Aorta (tissue), 5 donors: Measurements from ENCODE around the gene CHID1. TPM values are rescaled to one million over a fixed set of nuclear protein-coding genes. Genes with fewer than 3 reads are reported as not detected.

Experiments
- ATAC-seq: fragments of 200-7000 bp; cut with Tn5 transposase; one replicate; pipeline ENCODE4 v1.9.1; 2022; ENCODE audit warnings: moderate library complexity; ENCODE audit not compliant: low FRiP score
- DNase-seq, 2 donors: peaks; one replicate each; pipeline ENCODE4 v3.0.0-alpha.2; 2020
- H3K27ac ChIP-seq, 2 donors: one replicate each; pipeline ENCODE4 v1.5.1; 2013; ENCODE audit warnings: low read length in 2 of 2, mild to moderate bottlenecking in 2 of 2, moderate library complexity in 2 of 2, control low read depth in 1 of 2, inconsistent platforms in 1 of 2, low read depth in 1 of 2
- H3K27me3 ChIP-seq, 2 donors: one replicate each; pipeline ENCODE4 v1.6.1; 2013; ENCODE audit warnings: control low read depth in 1 of 2, low read length in 1 of 2, mild to moderate bottlenecking in 1 of 2, moderate library complexity in 1 of 2; ENCODE audit not compliant: insufficient read depth in 2 of 2, control insufficient read depth in 1 of 2
- H3K36me3 ChIP-seq, 2 donors: one replicate each; pipeline ENCODE4 v1.6.1; 2013; ENCODE audit warnings: control low read depth in 1 of 2, low read length in 1 of 2, mild to moderate bottlenecking in 1 of 2; ENCODE audit not compliant: insufficient read depth in 2 of 2, control insufficient read depth in 1 of 2
- H3K4me1 ChIP-seq, 2 donors: one replicate each; pipeline ENCODE4 v1.6.1; 2013; ENCODE audit warnings: low read length in 2 of 2, control low read depth in 1 of 2, mild to moderate bottlenecking in 1 of 2, moderate library complexity in 1 of 2; ENCODE audit not compliant: insufficient read depth in 2 of 2, control insufficient read depth in 1 of 2
- H3K4me3 ChIP-seq, 2 donors: one replicate each; pipeline ENCODE4 v1.5.1; 2013; ENCODE audit warnings: low read length in 2 of 2, control low read depth in 1 of 2, mild to moderate bottlenecking in 1 of 2
- H3K9me3 ChIP-seq: one replicate; pipeline ENCODE4 v1.6.1; 2013; ENCODE audit warnings: mild to moderate bottlenecking, low read length; ENCODE audit not compliant: control insufficient read depth
- WGBS, 2 donors: extraction: QIAGEN DNeasy Blood & Tissue Kit; methylation state at CpG; one replicate each; pipeline ENCODE4 v1.1.7; 2013; 5-methylcytosine and 5-hydroxymethylcytosine counted together
- intact Hi-C, 2 donors: fragments of 100-400 bp; cut with DNase I; formaldehyde crosslinking; loops; one replicate each; pipeline versions ENCODE4 v1.14.2 to v1.15.0; 2022
- polyA plus RNA-seq, 2 donors: library from polyadenylated mRNA; stranded (reverse); fragments of 200-250 nt; gene quantifications; one replicate each; pipeline ENCODE4 v1.2.3, GENCODE V29; 2013
- total RNA-seq, 2 donors: library from RNA; stranded (reverse); fragmentation: NEBNext Ultra II Directional; extraction: Animal tissue kit (Norgen Biotek cat#: 25700); gene quantifications; one replicate each; pipeline ENCODE4 v1.2.1, GENCODE V29; 2021
- donor health status: healthy with polysubstance abuse.
- donor health status: Bipolar disorder and iron deficiency.
- donor health status: DM: no; HTN: no; CAD: no.
- donor health status: DM: no; HTN: no; CAD: no.
- donor health status: DM: yes; HTN: yes; CAD: no.

CHID1 gene
- total and polyA plus RNA-seq, 4 donors, result 29.6 to 77.4 (median 57.8) TPM

DNA sequence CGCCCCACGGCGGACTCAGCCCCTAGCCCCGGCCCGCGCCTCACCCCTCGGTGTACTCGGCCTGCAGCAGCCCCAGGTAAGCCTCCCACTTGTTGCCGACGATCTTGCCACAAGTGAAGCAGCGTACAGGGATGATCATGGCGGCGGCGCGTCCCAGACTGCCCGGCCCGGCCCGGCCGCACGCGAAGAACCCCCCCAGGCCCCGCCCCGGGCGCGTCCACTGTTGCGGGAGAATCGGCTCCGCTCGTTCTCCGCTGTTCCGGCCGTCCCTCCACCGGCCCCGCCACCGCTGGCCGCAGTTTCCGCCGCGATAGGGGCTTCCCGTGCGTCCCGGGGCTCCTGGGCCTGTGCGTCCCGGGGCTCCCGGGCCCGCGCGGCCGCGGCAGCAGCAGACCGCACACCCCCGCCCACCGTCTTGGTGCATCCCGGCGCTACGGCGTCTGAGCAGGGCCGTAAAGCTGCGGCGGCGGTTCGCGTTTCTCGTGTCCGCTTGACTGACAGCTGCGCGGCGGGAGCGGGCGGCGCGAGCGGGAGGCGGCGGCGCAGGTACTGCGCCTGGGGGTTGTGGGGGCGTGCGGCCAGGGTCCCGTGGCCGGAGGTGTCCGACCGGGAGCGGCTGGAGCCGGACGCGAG lies 68.1 kb downstream of the CHID1 start, which contains the start of the genes POLR2L and TSPAN4:
Gene POLR2L, minus strand, starts transcription at position 160 of the 633 bp plus-strand sequence. Its CDS starts 21 bp downstream, at position 139.
Gene TSPAN4, plus strand, starts transcription at position 483 of the 633 bp plus-strand sequence. CDS start 7,453 bp downstream, outside the sequence.
- Histone ChIP-seq H3K36me3 (peaks cover 0 to 8% of the 10 kb centered on the region in 2 donors), H3K4me3 (peak within 1 kb of the TSS; percentile 73 to 87), H3K9me3 (no peaks in the 10 kb centered on the region), H3K27me3 (peaks cover 0 to 2% of the 10 kb centered on the region in 2 donors), H3K4me1 (no peaks in the 10 kb centered on the region), H3K27ac (peak within 1 kb of the TSS in 1 of 2 donors; percentile 30)
- 0% methylated on average over 75 to 87 of the region's 87 CpGs for WGBS, 2 donors
- DNase-seq (peak; percentile 93 to 97), ATAC-seq (peak; percentile 67)
- intact Hi-C loops, result no loop called here

DNA sequence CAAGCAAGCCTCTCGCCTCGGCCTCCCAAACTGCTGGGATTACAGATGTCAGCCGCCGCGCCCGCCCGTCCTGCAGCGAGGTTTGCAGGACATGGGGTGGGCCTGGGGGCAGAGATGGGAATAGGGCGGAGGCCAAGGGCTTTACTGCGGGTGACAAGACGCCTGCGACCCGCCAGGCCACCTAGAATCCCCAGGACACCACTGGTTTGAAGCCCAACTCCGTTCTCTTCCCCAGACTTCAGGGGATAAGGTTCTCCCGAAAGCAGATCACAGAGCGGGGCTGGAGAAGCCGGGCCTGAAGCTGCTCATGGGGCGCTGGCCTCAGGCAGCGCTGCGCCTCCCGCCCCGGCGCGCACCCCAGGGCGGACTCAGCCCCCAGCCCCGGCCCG lies 68.6 kb downstream of the CHID1 start:
- ATAC-seq, result no peak
- H3K36me3 ChIP-seq, result peaks cover 0 to 11% of the 10 kb centered on the region in 2 donors
- peak overlapping the region; percentile 73 to 87 for H3K4me3 ChIP-seq
- H3K4me1 ChIP-seq, result no peaks in the 10 kb centered on the region
- intact Hi-C loops, result no loop called here
- peak overlapping the region in 1 of 2 donors; percentile 11 for H3K27ac ChIP-seq
- peaks cover 0 to 2% of the 10 kb centered on the region in 2 donors for H3K27me3 ChIP-seq
- WGBS, 2 donors, result 0% methylated on average over 16 to 27 of the region's 27 CpGs
- H3K9me3 ChIP-seq, result no peaks in the 10 kb centered on the region
- no peak for DNase-seq

GRCh38 chr11:839875-840617 lies 70.6 kb downstream of the CHID1 start:
- Histone ChIP-seq H3K4me3 (no peak overlapping the region), H3K9me3 (no peaks in the 10 kb centered on the region), H3K27me3 (peaks cover 0 to 2% of the 10 kb centered on the region in 2 donors), H3K36me3 (peaks cover 0 to 11% of the 10 kb centered on the region in 2 donors), H3K4me1 (no peaks in the 10 kb centered on the region), H3K27ac (no peak overlapping the region)
- intact Hi-C loops, result no loop called here
- ATAC-seq, result no peak
- 62 to 67% methylated on average over 25 of the region's 25 CpGs for WGBS, 2 donors
- no peak for DNase-seq

DNA sequence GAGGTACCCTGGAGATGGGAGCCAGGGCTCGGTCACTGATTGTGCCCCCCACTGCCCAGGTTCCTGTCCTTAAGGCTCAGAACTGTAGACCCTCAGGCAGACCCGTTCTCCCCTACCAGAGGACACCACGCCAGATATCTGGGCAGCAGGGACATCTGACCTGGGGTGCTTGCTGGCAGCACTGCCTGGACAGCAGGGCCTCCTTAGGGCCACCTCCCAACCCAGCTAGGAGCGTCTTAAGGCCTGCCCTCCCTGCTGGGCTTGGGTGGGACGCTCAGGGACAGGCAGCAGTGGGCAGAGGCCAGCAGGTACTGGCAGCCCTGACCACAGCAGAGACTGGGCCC lies 71.4 kb downstream of the CHID1 start:
- H3K9me3 ChIP-seq, result no peaks in the 10 kb centered on the region
- H3K4me3 ChIP-seq, result no peak overlapping the region
- DNase-seq, result no peak
- peaks cover 0 to 2% of the 10 kb centered on the region in 2 donors for H3K27me3 ChIP-seq
- ATAC-seq, result no peak
- WGBS, 2 donors, result 73 to 76% methylated on average over 5 of the region's 5 CpGs
- no peaks in the 10 kb centered on the region for H3K4me1 ChIP-seq
- H3K27ac ChIP-seq, result no peak overlapping the region
- peaks cover 0 to 11% of the 10 kb centered on the region in 2 donors for H3K36me3 ChIP-seq
- intact Hi-C loops, result no loop called here

DNA sequence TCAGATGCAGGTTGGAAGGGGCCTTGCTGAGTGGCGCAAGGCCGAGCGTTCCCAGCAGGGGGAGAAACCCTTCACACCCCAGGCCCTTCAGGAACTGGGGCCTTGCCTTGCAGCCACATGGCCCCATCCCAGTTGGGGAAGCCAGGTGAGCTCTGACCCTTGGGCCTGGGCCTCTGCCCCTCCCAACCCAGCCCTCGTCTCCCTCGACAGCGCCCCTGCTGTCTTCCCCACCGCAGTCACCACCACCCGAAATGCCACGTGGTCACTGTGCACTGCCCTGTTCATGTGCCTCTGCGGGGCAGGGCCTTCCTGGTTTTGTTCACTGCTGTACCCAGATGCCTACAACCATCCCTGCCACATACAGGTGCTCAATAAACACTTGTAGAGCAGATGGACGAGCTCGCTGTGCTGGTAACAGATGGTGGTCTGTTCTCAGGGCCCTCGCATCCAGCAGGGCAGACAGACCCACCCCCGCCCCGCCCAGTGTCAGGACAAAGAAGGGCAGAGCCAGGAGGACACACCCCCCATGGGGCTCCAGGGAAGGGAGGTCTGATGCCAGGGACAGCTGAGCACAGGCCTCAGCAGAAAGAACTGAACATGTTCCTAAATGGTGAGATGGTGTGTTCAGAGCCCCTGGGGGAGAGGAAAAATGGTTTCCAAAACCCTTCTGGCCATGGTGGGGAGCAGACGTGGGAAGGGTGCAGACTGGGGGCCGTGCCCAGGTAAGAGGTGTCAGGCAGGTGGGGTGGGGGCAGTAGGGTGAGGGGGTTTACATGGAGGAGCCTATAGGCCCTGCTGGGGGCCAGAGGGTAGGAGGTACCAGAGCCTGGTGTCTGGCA lies 72.0 kb downstream of the CHID1 start:
- Histone ChIP-seq H3K9me3 (no peaks in the 10 kb centered on the region), H3K27ac (no peak overlapping the region), H3K4me1 (no peaks in the 10 kb centered on the region), H3K36me3 (peaks cover 0 to 11% of the 10 kb centered on the region in 2 donors), H3K27me3 (peaks cover 0 to 2% of the 10 kb centered on the region in 2 donors), H3K4me3 (no peak overlapping the region)
- DNase-seq, result no peak
- ATAC-seq, result no peak
- intact Hi-C loops, result no loop called here
- WGBS, 2 donors, result 36 to 37% methylated on average over 15 to 17 of the region's 17 CpGs

DNA sequence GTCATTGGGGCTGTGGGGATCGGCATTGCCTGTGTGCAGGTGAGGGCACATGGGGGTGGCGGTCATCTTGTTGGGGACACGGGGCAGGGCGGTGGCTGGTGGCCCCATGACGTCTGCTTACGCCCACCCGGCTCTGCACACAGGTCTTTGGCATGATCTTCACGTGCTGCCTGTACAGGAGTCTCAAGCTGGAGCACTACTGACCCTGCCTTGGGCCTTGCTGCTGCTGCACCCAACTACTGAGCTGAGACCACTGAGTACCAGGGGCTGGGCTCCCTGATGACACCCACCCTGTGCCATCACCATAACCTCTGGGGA lies 72.7 kb downstream of the CHID1 start:
- Histone ChIP-seq H3K4me3 (no peak overlapping the region), H3K36me3 (peaks cover 0 to 11% of the 10 kb centered on the region in 2 donors), H3K9me3 (no peaks in the 10 kb centered on the region), H3K4me1 (no peaks in the 10 kb centered on the region), H3K27me3 (peaks cover 0 to 2% of the 10 kb centered on the region in 2 donors), H3K27ac (no peak overlapping the region)
- intact Hi-C loops, result no loop called here
- ATAC-seq, result no peak
- 56 to 67% methylated on average over 8 of the region's 8 CpGs for WGBS, 2 donors
- no peak for DNase-seq

DNA sequence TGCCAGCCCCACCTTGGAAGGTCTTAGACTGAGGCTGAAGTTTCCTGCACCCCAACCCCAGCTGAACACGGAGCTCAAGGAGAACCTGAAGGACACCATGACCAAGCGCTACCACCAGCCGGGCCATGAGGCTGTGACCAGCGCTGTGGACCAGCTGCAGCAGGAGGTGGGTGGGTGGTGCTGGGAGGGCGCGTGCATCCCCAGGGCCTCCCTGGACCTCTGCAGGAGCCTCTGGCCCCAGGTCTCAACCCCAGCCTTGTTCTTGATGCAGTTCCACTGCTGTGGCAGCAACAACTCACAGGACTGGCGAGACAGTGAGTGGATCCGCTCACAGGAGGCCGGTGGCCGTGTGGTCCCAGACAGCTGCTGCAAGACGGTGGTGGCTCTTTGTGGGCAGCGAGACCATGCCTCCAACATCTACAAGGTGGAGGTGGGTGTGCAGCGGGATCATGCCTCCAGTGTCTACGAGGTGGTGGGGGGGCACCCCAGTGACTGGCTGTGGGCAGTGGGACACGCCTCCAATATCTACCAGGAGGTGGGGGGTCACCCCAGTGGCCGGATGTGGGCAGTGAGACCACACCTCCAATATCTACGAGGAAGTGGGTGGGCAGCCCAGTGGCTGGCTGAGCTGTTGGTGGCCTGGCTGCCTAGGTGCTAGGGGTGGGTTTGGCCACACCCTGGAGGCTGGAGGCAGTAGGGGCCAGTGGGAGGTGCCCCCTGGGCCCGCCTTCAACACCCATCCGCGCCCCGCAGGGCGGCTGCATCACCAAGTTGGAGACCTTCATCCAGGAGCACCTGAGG lies 73.2 kb downstream of the CHID1 start:
- H3K4me1 ChIP-seq, result no peaks in the 10 kb centered on the region
- H3K36me3 ChIP-seq, result peaks cover 0 to 11% of the 10 kb centered on the region in 2 donors
- intact Hi-C loops, result no loop called here
- H3K9me3 ChIP-seq, result no peaks in the 10 kb centered on the region
- H3K4me3 ChIP-seq, result no peak overlapping the region
- no peak overlapping the region for H3K27ac ChIP-seq
- peaks cover 0 to 2% of the 10 kb centered on the region in 2 donors for H3K27me3 ChIP-seq
- ATAC-seq (no peak), DNase-seq (no peak)
- 76 to 77% methylated on average over 22 of the region's 22 CpGs for WGBS, 2 donors

DNA sequence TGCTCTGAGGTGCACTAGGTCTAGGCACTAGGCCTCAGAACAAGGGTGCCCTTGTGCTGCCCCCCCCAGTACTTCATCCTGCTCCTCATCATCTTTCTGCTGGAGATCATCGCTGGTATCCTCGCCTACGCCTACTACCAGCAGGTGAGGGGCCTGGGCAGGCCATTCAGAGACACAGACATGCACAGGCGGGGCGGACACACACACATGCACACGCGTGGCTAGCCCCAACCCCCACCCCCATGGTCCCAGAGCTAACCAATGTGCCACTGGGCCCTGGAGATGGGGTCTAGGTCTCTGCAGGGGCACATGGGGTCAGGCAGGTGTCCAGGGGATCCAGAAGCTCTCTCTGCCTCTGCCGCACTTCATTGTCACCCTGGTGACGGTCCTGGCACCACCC lies 73.9 kb downstream of the CHID1 start:
- no peak overlapping the region for H3K27ac ChIP-seq
- no peaks in the 10 kb centered on the region for H3K27me3 ChIP-seq
- H3K4me1 ChIP-seq, result no peaks in the 10 kb centered on the region
- DNase-seq, result no peak
- WGBS, 2 donors, result 77 to 82% methylated on average over 9 of the region's 9 CpGs
- ATAC-seq, result no peak
- no peak overlapping the region for H3K4me3 ChIP-seq
- no peaks in the 10 kb centered on the region for H3K9me3 ChIP-seq
- H3K36me3 ChIP-seq, result peaks cover 0 to 11% of the 10 kb centered on the region in 2 donors
- intact Hi-C loops, result no loop called here
